A673 (cell line): ENCODE data around the gene GRK1. TPM values are rescaled to one million over a fixed set of nuclear protein-coding genes. Genes with fewer than 3 reads are reported as not detected.

Source experiments
- BruUV-seq: library from RNA; stranded (reverse); fragments of 400-500 nt; replicated peaks from 2 replicates; lab custom pipeline; 2021; lab: Mats Ljungman, UMichigan
- CTCF ChIA-PET: fragments of 300-600 bp; sonication (Branson Sonifier 250); formaldehyde crosslinking; loops from one replicate; lab custom pipeline; 2022; ENCODE audit warnings: antibody characterized with exemption; lab: Charles Lee
- POLR2A ChIA-PET: fragments of 300-600 bp; sonication (Branson Sonifier 250); formaldehyde crosslinking; loops from one replicate; lab custom pipeline; 2022; ENCODE audit warnings: antibody characterized with exemption; ENCODE audit not compliant: low non-redundant PET; lab: Charles Lee
- DNase-seq: peaks from one replicate; pipeline ENCODE4 v3.0.0-alpha.2; 2015; ENCODE audit warnings: low spot score
- H3K27ac ChIP-seq: fragments of 200-600 bp; sonication (generic); 2 replicates; pipeline ENCODE4 v1.5.1; 2016; ENCODE audit warnings: mixed run types, low read depth, mild to moderate bottlenecking, mixed read lengths, antibody characterized with exemption, low read length; ENCODE audit not compliant: poor library complexity, severe bottlenecking
- H3K27me3 ChIP-seq: fragments of 200-600 bp; sonication (generic); replicated peaks from 2 replicates; pipeline ENCODE4 v1.6.1; 2017; ENCODE audit warnings: mixed run types, low read depth, mild to moderate bottlenecking, mixed read lengths, antibody characterized with exemption, low read length; ENCODE audit not compliant: insufficient read depth, poor library complexity
- H3K36me3 ChIP-seq: fragments of 200-600 bp; sonication (generic); 2 replicates; pipeline ENCODE4 v1.6.1; 2016; ENCODE audit warnings: mixed run types, mild to moderate bottlenecking, mixed read lengths, antibody characterized with exemption, low read length; ENCODE audit not compliant: insufficient read depth, poor library complexity, severe bottlenecking
- H3K4me1 ChIP-seq: fragments of 200-600 bp; sonication (generic); 2 replicates; pipeline ENCODE4 v1.6.1; 2017; ENCODE audit warnings: mixed run types, mild to moderate bottlenecking, mixed read lengths, antibody characterized with exemption, low read length; ENCODE audit not compliant: insufficient read depth, poor library complexity, severe bottlenecking
- H3K4me3 ChIP-seq: fragments of 200-600 bp; sonication (generic); 2 replicates; pipeline ENCODE4 v1.5.1; 2016; ENCODE audit warnings: low read depth, mixed run types, mild to moderate bottlenecking, mixed read lengths, low read length; ENCODE audit not compliant: poor library complexity, severe bottlenecking
- H3K9me3 ChIP-seq: fragments of 200-600 bp; sonication (generic); 2 replicates; pipeline ENCODE4 v1.6.1; 2016; ENCODE audit warnings: mixed run types, low read depth, mild to moderate bottlenecking, mixed read lengths, antibody characterized with exemption, low read length; ENCODE audit not compliant: poor library complexity, severe bottlenecking
- CTCF ChIP-seq: fragments of 300-800, 200-600 bp; sonication (generic); conservative IDR thresholded peaks from 2 replicates; pipeline ENCODE4 v1.5.1; 2017; ENCODE audit warnings: low read depth, mild to moderate bottlenecking, antibody characterized with exemption, low read length, moderate library complexity, mixed read lengths
- EZH2 ChIP-seq: fragments of 200-600 bp; sonication (generic); IDR thresholded peaks from 2 replicates; pipeline ENCODE4 v1.6.1; 2017; ENCODE audit warnings: borderline replicate concordance, low read depth, mild to moderate bottlenecking, mixed read lengths, antibody characterized with exemption, low read length; ENCODE audit not compliant: poor library complexity, severe bottlenecking
- intact Hi-C: fragments of 100-400 bp; cut with micrococcal nuclease; formaldehyde crosslinking; loops from one replicate; pipeline ENCODE4 v1.10.0; 2022; ENCODE audit not compliant: unreplicated experiment
- total RNA-seq: library from RNA; stranded (reverse); gene quantifications from 2 replicates; pipeline ENCODE4 v1.2.3, GENCODE V29; 2021

Gene GRK1
- total RNA-seq, 1 experiment from 2014 or later = not detected

- H3K27me3 ChIP-seq = no peaks in the 10 kb centered on the region
- no peak for DNase-seq
- no peak overlapping the region for H3K4me3 ChIP-seq
- H3K27ac ChIP-seq = no peak overlapping the region
- POLR2A ChIA-PET = no interaction called here
- intact Hi-C loops = no loop called here
- no peaks in the 10 kb centered on the region for H3K4me1 ChIP-seq
- H3K9me3 ChIP-seq = no peaks in the 10 kb centered on the region
- CTCF ChIA-PET = no interaction called here
- TF ChIP-seq CTCF = no peak
- TF ChIP-seq EZH2 = no peak
- BruUV-seq = no TSS peak
- peaks cover 78% of the 10 kb centered on the region for H3K36me3 ChIP-seq
These were observed 28.2 kb upstream of the GRK1 start for GRCh38 chr13:113638806-113639205.

- intact Hi-C loops = no loop called here
- Histone ChIP-seq H3K36me3 (peaks cover 69% of the 10 kb centered on the region), H3K27me3 (no peaks in the 10 kb centered on the region), H3K27ac (no peak overlapping the region), H3K4me1 (no peaks in the 10 kb centered on the region), H3K9me3 (no peaks in the 10 kb centered on the region), H3K4me3 (no peak overlapping the region)
- no peak for TF ChIP-seq CTCF
- no peak for TF ChIP-seq EZH2
- ChIA-PET POLR2A (no interaction called here), CTCF (no interaction called here)
- no peak for DNase-seq
- BruUV-seq = no TSS peak
These were observed 27.3 kb upstream of the GRK1 start for GRCh38 chr13:113639616-113640262.

- ChIA-PET POLR2A (no interaction called here), CTCF (no interaction called here)
- no peak for DNase-seq
- Histone ChIP-seq H3K27me3 (no peaks in the 10 kb centered on the region), H3K36me3 (peaks cover 55% of the 10 kb centered on the region), H3K27ac (no peak overlapping the region), H3K4me1 (peaks cover 2% of the 10 kb centered on the region), H3K4me3 (no peak overlapping the region), H3K9me3 (no peaks in the 10 kb centered on the region)
- no TSS peak for BruUV-seq
- intact Hi-C loops = no loop called here
- TF ChIP-seq EZH2 = no peak
- no peak for TF ChIP-seq CTCF
These were observed 25.6 kb upstream of the GRK1 start for GRCh38 chr13:113641426-113641825.
